HCT116 (cell line): ENCODE measurements around the gene LSMEM2. TPM values are rescaled to one million over a fixed set of nuclear protein-coding genes. Genes with fewer than 3 reads are reported as not detected.

Experiments
- ATAC-seq: fragments of 200-7000 bp; cut with Tn5 transposase; 2 replicates; pipeline ENCODE4 v1.9.1; 2020; ENCODE audit warnings: mild to moderate bottlenecking, moderate library complexity
- BruUV-seq: library from RNA; stranded (reverse); fragments of 400-500 nt; replicated peaks from 2 replicates; lab custom pipeline; 2021; lab: Mats Ljungman, UMichigan
- CTCF ChIA-PET: fragments of 300-600 bp; sonication (Branson Sonifier 250); formaldehyde crosslinking; loops from one replicate; lab custom pipeline; 2021; ENCODE audit warnings: antibody characterized with exemption; lab: Charles Lee
- POLR2A ChIA-PET: fragments of 300-600, 350-600 bp; sonication (Branson Sonifier 250); formaldehyde crosslinking; loops from one replicate; lab custom pipeline; 2021; ENCODE audit warnings: antibody characterized with exemption; lab: Charles Lee
- RAD21 ChIA-PET, 2 experiments: fragments of 300-600 bp; sonication (Branson Sonifier 250); formaldehyde crosslinking; loops; one replicate each; lab custom pipeline; 2023; ENCODE audit warnings: low total read pairs in 2 of 2; ENCODE audit not compliant: uncharacterized antibody in 2 of 2, unreplicated experiment in 2 of 2, low non-redundant PET in 1 of 2; lab: Charles Lee
- DNase-seq: peaks from one replicate; pipeline ENCODE4 v3.0.0-alpha.2; 2010; ENCODE audit warnings: low read depth, low spot score
- H2AFZ ChIP-seq: fragments of 200-600 bp; shearing (Covaris generic), sonication (generic); 2 replicates; pipeline ENCODE4 v1.6.1; 2017; ENCODE audit warnings: low read depth, mixed run types, mixed read lengths, antibody characterized with exemption, low read length; ENCODE audit not compliant: poor library complexity, severe bottlenecking
- H3K27ac ChIP-seq: 2 replicates; pipeline ENCODE4 v1.5.1; 2012; ENCODE audit warnings: low read depth, low read length
- H3K27me3 ChIP-seq: fragments of 200-600 bp; sonication (generic); 2 replicates; pipeline ENCODE4 v1.6.1; 2016; ENCODE audit warnings: mixed run types, low read length, mixed read lengths; ENCODE audit not compliant: insufficient read depth
- H3K36me3 ChIP-seq, 2 experiments: fragments of 200-500 bp in 1 of 2; fragments of 200-600 bp in 1 of 2; sonication (Bioruptor generic) in 1 of 2; sonication (generic) in 1 of 2; 2 replicates each; pipeline versions ENCODE4 v1.5.1 to v1.6.1; 2014 to 2016; ENCODE audit warnings: low read length in 2 of 2, inconsistent platforms in 1 of 2, mixed read lengths in 1 of 2, mixed run types in 1 of 2; ENCODE audit not compliant: insufficient read depth in 2 of 2, control insufficient read depth in 1 of 2
- H3K4me1 ChIP-seq, 2 experiments: fragments of 200-600 bp in 1 of 2; sonication (generic) in 1 of 2; 2 replicates each; pipeline versions ENCODE4 v1.5.1 to v1.6.1; 2012 to 2017; ENCODE audit warnings: low read length in 2 of 2, inconsistent platforms in 1 of 2, mild to moderate bottlenecking in 1 of 2, mixed read lengths in 1 of 2, mixed run types in 1 of 2, moderate library complexity in 1 of 2; ENCODE audit not compliant: insufficient read depth in 2 of 2, control insufficient read depth in 1 of 2
- H3K4me2 ChIP-seq: fragments of 200-600 bp; sonication (generic); 2 replicates; pipeline ENCODE4 v1.6.1; 2017; ENCODE audit warnings: mixed run types, low read length, mixed read lengths
- H3K4me3 ChIP-seq, 2 experiments: fragments of 200-600 bp in 1 of 2; sonication (generic) in 1 of 2; replicated peaks in 1 of 2; 2 replicates each; pipeline ENCODE4 v1.5.1; 2011 to 2016; ENCODE audit warnings: low read length in 2 of 2, control low read depth in 1 of 2, low read depth in 1 of 2, mild to moderate bottlenecking in 1 of 2, mixed read lengths in 1 of 2, mixed run types in 1 of 2
- H3K79me2 ChIP-seq: fragments of 200-600 bp; sonication (generic); 2 replicates; pipeline ENCODE4 v1.6.1; 2017; ENCODE audit warnings: mild to moderate bottlenecking, mixed run types, low read length, moderate library complexity, mixed read lengths; ENCODE audit not compliant: insufficient read depth
- H3K9ac ChIP-seq: fragments of 200-600 bp; sonication (generic); 2 replicates; pipeline ENCODE4 v1.6.1; 2016; ENCODE audit warnings: low read length, mixed read lengths
- H3K9me2 ChIP-seq: fragments of 200-600 bp; sonication (generic), shearing (Covaris generic); 2 replicates; pipeline ENCODE4 v1.6.1; 2017; ENCODE audit warnings: mixed run types, mild to moderate bottlenecking, moderate library complexity; ENCODE audit not compliant: insufficient read depth
- H3K9me3 ChIP-seq, 2 experiments: fragments of 200-500 bp in 1 of 2; fragments of 200-600 bp in 1 of 2; sonication (Bioruptor generic) in 1 of 2; sonication (generic) in 1 of 2; 2 replicates each; pipeline ENCODE4 v1.6.1; 2014 to 2017; ENCODE audit warnings: low read length in 2 of 2, mixed read lengths in 2 of 2, inconsistent platforms in 1 of 2, low read depth in 1 of 2, mild to moderate bottlenecking in 1 of 2, mixed run types in 1 of 2, moderate library complexity in 1 of 2; ENCODE audit not compliant: control insufficient read depth in 1 of 2, insufficient read depth in 1 of 2
- H4K20me1 ChIP-seq: fragments of 200-600 bp; sonication (generic), shearing (Covaris generic); 2 replicates; pipeline ENCODE4 v1.6.1; 2017; ENCODE audit warnings: mixed run types, mild to moderate bottlenecking, moderate library complexity; ENCODE audit not compliant: insufficient read depth
- CBX3 ChIP-seq: IDR thresholded peaks from 2 replicates; pipeline ENCODE4 v1.6.1; 2012; ENCODE audit warnings: low read depth
- CEBPB ChIP-seq: IDR thresholded peaks from 2 replicates; pipeline ENCODE4 v1.6.1; 2012; ENCODE audit warnings: low read depth
- EGR1 ChIP-seq: IDR thresholded peaks from 2 replicates; pipeline ENCODE4 v1.6.1; 2012; ENCODE audit warnings: low read depth
- ELF1 ChIP-seq: IDR thresholded peaks from 2 replicates; pipeline ENCODE4 v1.6.1; 2012; ENCODE audit warnings: low read depth, borderline replicate concordance
- EZH2phosphoT487 ChIP-seq: fragments of 200-600 bp; IDR thresholded peaks from 2 replicates; pipeline ENCODE4 v1.6.1; 2018; ENCODE audit warnings: antibody characterized with exemption, borderline replicate concordance
- FOSL1 ChIP-seq: IDR thresholded peaks from 2 replicates; pipeline ENCODE4 v1.6.1; 2012; ENCODE audit warnings: low read depth
- POLR2A ChIP-seq: IDR thresholded peaks from 2 replicates; pipeline ENCODE4 v1.7.0; 2011; ENCODE audit warnings: borderline replicate concordance; ENCODE audit not compliant: insufficient read depth, insufficient read length; ENCODE audit errors: extremely low read depth
- POLR2AphosphoS5 ChIP-seq: IDR thresholded peaks from 2 replicates; pipeline ENCODE4 v1.6.1; 2011; ENCODE audit warnings: mild to moderate bottlenecking, low read depth, low read length, moderate library complexity
- RAD21 ChIP-seq: IDR thresholded peaks from 2 replicates; pipeline ENCODE4 v1.6.1; 2012; ENCODE audit warnings: low read depth, mild to moderate bottlenecking
- SIN3A ChIP-seq: IDR thresholded peaks from 2 replicates; pipeline ENCODE4 v1.6.1; 2012; ENCODE audit warnings: low read depth
- SP1 ChIP-seq: IDR thresholded peaks from 2 replicates; pipeline ENCODE4 v1.6.1; 2012; ENCODE audit warnings: low read depth
- SRF ChIP-seq: IDR thresholded peaks from 2 replicates; pipeline ENCODE4 v1.6.1; 2012; ENCODE audit warnings: low read depth
- YY1 ChIP-seq: IDR thresholded peaks from 2 replicates; pipeline ENCODE4 v1.6.1; 2011; ENCODE audit warnings: low read length, low read depth, moderate library complexity, mild to moderate bottlenecking; ENCODE audit not compliant: insufficient replicate concordance; ENCODE audit errors: extremely low read depth
- ZBTB33 ChIP-seq: IDR thresholded peaks from 2 replicates; pipeline ENCODE4 v1.6.1; 2011; ENCODE audit warnings: mild to moderate bottlenecking, low read length, moderate library complexity; ENCODE audit not compliant: insufficient replicate concordance; ENCODE audit errors: extremely low read depth
- ZFX ChIP-seq: fragments of 450-650 bp; IDR thresholded peaks from 2 replicates; pipeline ENCODE4 v1.6.1; 2017
- intact Hi-C: fragments of 100-400 bp; cut with micrococcal nuclease; formaldehyde crosslinking; loops from 2 replicates; pipeline ENCODE4 v1.10.0; 2022
- total RNA-seq: library from RNA; stranded (reverse); gene quantifications from one replicate; pipeline ENCODE4 v1.2.1, GENCODE V29; 2021; ENCODE audit not compliant: unreplicated experiment
- TF ChIP-seq, protein P1 (sequence below): IDR thresholded peaks from 2 replicates; pipeline ENCODE4 v1.6.1; 2012
- TF ChIP-seq, protein P2 (sequence below), 3 experiments: fragments of 200-600 bp in 1 of 3; sonication (generic) in 1 of 3; IDR thresholded peaks in 2 of 3; conservative IDR thresholded peaks in 1 of 3; 2 replicates each; pipeline ENCODE4 v1.5.1; 2012 to 2017; ENCODE audit warnings: low read depth in 2 of 3, low read length in 2 of 3, antibody characterized with exemption in 1 of 3, borderline replicate concordance in 1 of 3, control low read depth in 1 of 3, mild to moderate bottlenecking in 1 of 3, mixed read lengths in 1 of 3, mixed run types in 1 of 3, moderate library complexity in 1 of 3; ENCODE audit not compliant: insufficient read depth in 1 of 3
- TF ChIP-seq, protein P3 (sequence below): IDR thresholded peaks from 2 replicates; pipeline ENCODE4 v1.6.1; 2012
- TF ChIP-seq, protein P4 (sequence below): IDR thresholded peaks from 2 replicates; pipeline ENCODE4 v1.6.1; 2012; ENCODE audit warnings: low read depth

Gene LSMEM2
- total RNA-seq, 1 experiment from 2014 or later = not detected

DNA sequence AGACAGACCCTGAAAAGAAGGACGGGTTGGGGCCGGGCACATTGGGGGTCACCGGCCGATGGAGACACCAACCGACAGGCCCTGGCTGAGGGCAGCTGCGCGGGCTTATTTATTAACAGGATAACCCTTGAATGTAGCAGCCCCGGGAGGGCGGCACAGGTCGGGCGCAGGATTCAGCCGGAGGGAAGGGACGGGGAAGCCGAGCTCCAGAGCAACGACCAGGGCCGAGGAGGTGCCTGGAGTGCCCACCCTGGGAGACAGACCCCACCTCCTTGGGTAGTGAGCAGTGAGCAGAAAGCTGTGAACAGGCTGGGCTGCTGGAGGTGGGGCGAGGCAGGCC is 2.2 kb upstream of the LSMEM2 start:
- no peak overlapping the region for H3K4me2 ChIP-seq
- peaks cover 16 to 26% of the 10 kb centered on the region in 2 experiments; a peak in 3 of 4 replicates for H3K4me1 ChIP-seq
- intact Hi-C loops = no loop called here
- H3K9ac ChIP-seq = no peak overlapping the region
- H4K20me1 ChIP-seq = no peaks in the 10 kb centered on the region
- H3K4me3 ChIP-seq = no peak overlapping the region
- H3K9me3 ChIP-seq = no peaks in the 10 kb centered on the region
- H3K9me2 ChIP-seq = no peaks in the 10 kb centered on the region
- DNase-seq (no peak), ATAC-seq (no peak)
- TF ChIP-seq SRF = no peak
- TF ChIP-seq CBX3 = no peak
- no peak for TF ChIP-seq SIN3A
- TF ChIP-seq POLR2AphosphoS5 = no peak
- no peak for TF ChIP-seq POLR2A
- no peak for TF ChIP-seq YY1
- TF ChIP-seq, protein P1, sequence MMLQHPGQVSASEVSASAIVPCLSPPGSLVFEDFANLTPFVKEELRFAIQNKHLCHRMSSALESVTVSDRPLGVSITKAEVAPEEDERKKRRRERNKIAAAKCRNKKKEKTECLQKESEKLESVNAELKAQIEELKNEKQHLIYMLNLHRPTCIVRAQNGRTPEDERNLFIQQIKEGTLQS = no peak
- no peak for TF ChIP-seq CEBPB
- TF ChIP-seq, protein P2, sequence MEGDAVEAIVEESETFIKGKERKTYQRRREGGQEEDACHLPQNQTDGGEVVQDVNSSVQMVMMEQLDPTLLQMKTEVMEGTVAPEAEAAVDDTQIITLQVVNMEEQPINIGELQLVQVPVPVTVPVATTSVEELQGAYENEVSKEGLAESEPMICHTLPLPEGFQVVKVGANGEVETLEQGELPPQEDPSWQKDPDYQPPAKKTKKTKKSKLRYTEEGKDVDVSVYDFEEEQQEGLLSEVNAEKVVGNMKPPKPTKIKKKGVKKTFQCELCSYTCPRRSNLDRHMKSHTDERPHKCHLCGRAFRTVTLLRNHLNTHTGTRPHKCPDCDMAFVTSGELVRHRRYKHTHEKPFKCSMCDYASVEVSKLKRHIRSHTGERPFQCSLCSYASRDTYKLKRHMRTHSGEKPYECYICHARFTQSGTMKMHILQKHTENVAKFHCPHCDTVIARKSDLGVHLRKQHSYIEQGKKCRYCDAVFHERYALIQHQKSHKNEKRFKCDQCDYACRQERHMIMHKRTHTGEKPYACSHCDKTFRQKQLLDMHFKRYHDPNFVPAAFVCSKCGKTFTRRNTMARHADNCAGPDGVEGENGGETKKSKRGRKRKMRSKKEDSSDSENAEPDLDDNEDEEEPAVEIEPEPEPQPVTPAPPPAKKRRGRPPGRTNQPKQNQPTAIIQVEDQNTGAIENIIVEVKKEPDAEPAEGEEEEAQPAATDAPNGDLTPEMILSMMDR (IDR thresholded peaks at IDR 0.05 in 2 of 3, conservative IDR thresholded peaks at IDR 0.05 in 1 of 3; ENCODE audit: borderline replicate concordance in 1 of 3, insufficient read depth in 1 of 3, low read depth in 2 of 3, low read length in 2 of 3) = no peak
- no peak for TF ChIP-seq ELF1
- no peak for TF ChIP-seq RAD21
- TF ChIP-seq SP1 = no peak
- no peak for TF ChIP-seq ZBTB33
- no peak for TF ChIP-seq EGR1
- TF ChIP-seq, protein P3, sequence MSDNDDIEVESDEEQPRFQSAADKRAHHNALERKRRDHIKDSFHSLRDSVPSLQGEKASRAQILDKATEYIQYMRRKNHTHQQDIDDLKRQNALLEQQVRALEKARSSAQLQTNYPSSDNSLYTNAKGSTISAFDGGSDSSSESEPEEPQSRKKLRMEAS = no peak
- TF ChIP-seq, protein P4, sequence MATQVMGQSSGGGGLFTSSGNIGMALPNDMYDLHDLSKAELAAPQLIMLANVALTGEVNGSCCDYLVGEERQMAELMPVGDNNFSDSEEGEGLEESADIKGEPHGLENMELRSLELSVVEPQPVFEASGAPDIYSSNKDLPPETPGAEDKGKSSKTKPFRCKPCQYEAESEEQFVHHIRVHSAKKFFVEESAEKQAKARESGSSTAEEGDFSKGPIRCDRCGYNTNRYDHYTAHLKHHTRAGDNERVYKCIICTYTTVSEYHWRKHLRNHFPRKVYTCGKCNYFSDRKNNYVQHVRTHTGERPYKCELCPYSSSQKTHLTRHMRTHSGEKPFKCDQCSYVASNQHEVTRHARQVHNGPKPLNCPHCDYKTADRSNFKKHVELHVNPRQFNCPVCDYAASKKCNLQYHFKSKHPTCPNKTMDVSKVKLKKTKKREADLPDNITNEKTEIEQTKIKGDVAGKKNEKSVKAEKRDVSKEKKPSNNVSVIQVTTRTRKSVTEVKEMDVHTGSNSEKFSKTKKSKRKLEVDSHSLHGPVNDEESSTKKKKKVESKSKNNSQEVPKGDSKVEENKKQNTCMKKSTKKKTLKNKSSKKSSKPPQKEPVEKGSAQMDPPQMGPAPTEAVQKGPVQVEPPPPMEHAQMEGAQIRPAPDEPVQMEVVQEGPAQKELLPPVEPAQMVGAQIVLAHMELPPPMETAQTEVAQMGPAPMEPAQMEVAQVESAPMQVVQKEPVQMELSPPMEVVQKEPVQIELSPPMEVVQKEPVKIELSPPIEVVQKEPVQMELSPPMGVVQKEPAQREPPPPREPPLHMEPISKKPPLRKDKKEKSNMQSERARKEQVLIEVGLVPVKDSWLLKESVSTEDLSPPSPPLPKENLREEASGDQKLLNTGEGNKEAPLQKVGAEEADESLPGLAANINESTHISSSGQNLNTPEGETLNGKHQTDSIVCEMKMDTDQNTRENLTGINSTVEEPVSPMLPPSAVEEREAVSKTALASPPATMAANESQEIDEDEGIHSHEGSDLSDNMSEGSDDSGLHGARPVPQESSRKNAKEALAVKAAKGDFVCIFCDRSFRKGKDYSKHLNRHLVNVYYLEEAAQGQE = no peak
- no peak for TF ChIP-seq FOSL1
- no peak for TF ChIP-seq ZFX
- no peak for TF ChIP-seq EZH2phosphoT487
- no peaks in the 10 kb centered on the region for H3K36me3 ChIP-seq
- no TSS peak for BruUV-seq
- H3K27ac ChIP-seq = no peak overlapping the region
- ChIA-PET CTCF (interaction anchor here (1.7 kb wide), 1 partner anchor 47 kb away, joined by 3 read pairs; no protein-coding TSS in a partner anchor), POLR2A (no interaction called here), RAD21 (no interaction called here)
- H3K79me2 ChIP-seq = no peaks in the 10 kb centered on the region
- H3K27me3 ChIP-seq = no peaks in the 10 kb centered on the region
- no peak overlapping the region for H2AFZ ChIP-seq
